Epithelial cell of esophagus (primary cell): ENCODE results near the gene SERPINE3.

Experiments
- DNase-seq: peaks from one replicate; pipeline ENCODE4 v3.0.0; 2010; ENCODE audit warnings: low read depth
- H3K4me3 ChIP-seq: 2 replicates; pipeline ENCODE4 v1.5.1; 2011; ENCODE audit warnings: mild to moderate bottlenecking, low read length, control low read depth
- CTCF ChIP-seq: IDR thresholded peaks from 2 replicates; pipeline ENCODE4 v1.5.1; 2011; ENCODE audit warnings: low read depth, mild to moderate bottlenecking, low read length, control low read depth, inconsistent platforms; ENCODE audit not compliant: insufficient read depth; ENCODE audit errors: missing control alignments

SERPINE3 gene

GRCh38 chr13:51342706-51343105 is 3.2 kb downstream of the SERPINE3 start:
- TF ChIP-seq CTCF, result no peak
- peak; percentile 52 for DNase-seq
- no peak overlapping the region for H3K4me3 ChIP-seq

GRCh38 chr13:51343475-51343874 is 4.0 kb downstream of the SERPINE3 start:
- DNase-seq, result no peak
- no peak for TF ChIP-seq CTCF
- H3K4me3 ChIP-seq, result no peak overlapping the region

GRCh38 chr13:51346397-51346796 is 6.9 kb downstream of the SERPINE3 start:
- TF ChIP-seq CTCF, result no peak
- DNase-seq, result no peak
- no peak overlapping the region for H3K4me3 ChIP-seq

GRCh38 chr13:51347099-51347498 is 7.6 kb downstream of the SERPINE3 start:
- no peak for DNase-seq
- H3K4me3 ChIP-seq, result no peak overlapping the region
- no peak for TF ChIP-seq CTCF

GRCh38 chr13:51348069-51348967 is 8.8 kb downstream of the SERPINE3 start:
- DNase-seq, result no peak
- no peak for TF ChIP-seq CTCF
- no peak overlapping the region for H3K4me3 ChIP-seq

- no peak overlapping the region for H3K4me3 ChIP-seq
- TF ChIP-seq CTCF, result no peak
- no peak for DNase-seq
Observed at GRCh38 chr13:51349016-51349415, 9.5 kb downstream of the SERPINE3 start.

- DNase-seq, result no peak
- no peak overlapping the region for H3K4me3 ChIP-seq
- no peak for TF ChIP-seq CTCF
Observed at GRCh38 chr13:51355217-51355616, 15.7 kb downstream of the SERPINE3 start.
